Ascending aorta (tissue), 2 donors: Measurements from ENCODE around the gene CCDC12. TPM values are rescaled to one million over a fixed set of nuclear protein-coding genes. Genes with fewer than 3 reads are reported as not detected.
A peak's percentile ranks its signal among the peaks of the same experiment; 100 is the strongest.

Experiments used
- DNase-seq, 2 donors: peaks; one replicate each; pipeline ENCODE4 v3.0.0-alpha.2; 2019; ENCODE audit warnings: low spot score in 2 of 2
- H3K27ac ChIP-seq, 2 donors: fragments of 200-600 bp; sonication (generic); one replicate each; pipeline ENCODE4 v1.5.1; 2016 to 2017; ENCODE audit warnings: mild to moderate bottlenecking in 1 of 2
- H3K27me3 ChIP-seq: fragments of 200-600 bp; sonication (generic); one replicate; pipeline ENCODE4 v1.5.1; 2017
- H3K36me3 ChIP-seq, 2 donors: fragments of 200-600 bp; sonication (generic); one replicate each; pipeline ENCODE4 v1.5.1; 2016
- H3K4me1 ChIP-seq, 2 donors: fragments of 200-600 bp; sonication (generic); one replicate each; pipeline ENCODE4 v1.5.1; 2016 to 2017; ENCODE audit warnings: mild to moderate bottlenecking in 1 of 2
- H3K4me3 ChIP-seq, 2 donors: fragments of 200-600 bp; sonication (generic); one replicate each; pipeline ENCODE4 v1.5.1; 2016 to 2017; ENCODE audit warnings: mild to moderate bottlenecking in 1 of 2
- H3K9me3 ChIP-seq, 2 donors: fragments of 200-600 bp; sonication (generic); one replicate each; pipeline ENCODE4 v1.5.1; 2016
- CTCF ChIP-seq, 3 experiments: fragments of 200-600 bp in 2 of 3; fragments of 450-650 bp in 1 of 3; sonication (generic) in 2 of 3; IDR thresholded peaks; one replicate each; pipeline ENCODE4 v1.5.1; 2016 to 2019; ENCODE audit warnings: antibody characterized with exemption in 3 of 3, mild to moderate bottlenecking in 1 of 3, moderate library complexity in 1 of 3
- intact Hi-C: fragments of 100-400 bp; cut with DNase I; formaldehyde crosslinking; loops from one replicate; pipeline ENCODE4 v1.15.1; 2023
- total RNA-seq: library from RNA; depleted of rRNA; stranded (reverse); fragments of >200 nt; gene quantifications from one replicate; pipeline ENCODE4 v1.1.0, GENCODE V29; 2016

Gene CCDC12
- total RNA-seq, 1 donor from 2014 or later = 34.3 TPM

GRCh38 chr3:46908294-46908985 lies 68.1 kb downstream of the CCDC12 start:
- DNase-seq = peak in 1 of 2 donors; percentile 69
- Histone ChIP-seq H3K36me3 (no peaks in the 10 kb centered on the region), H3K27me3 (no peaks in the 10 kb centered on the region), H3K27ac (peak overlapping the region in 1 of 2 donors; percentile 3), H3K4me1 (peaks cover 14 to 21% of the 10 kb centered on the region in 2 donors), H3K4me3 (peak overlapping the region in 1 of 2 donors; percentile 19), H3K9me3 (no peaks in the 10 kb centered on the region)
- intact Hi-C loops = loop anchor here (1.0 to 2.0 kb wide), 2 partner anchors 26 to 41 kb away; no protein-coding TSS in a partner anchor
- TF ChIP-seq CTCF (IDR thresholded peaks at IDR 0.05) = peak in 2 of 3 experiments; percentile 29 to 34

DNA sequence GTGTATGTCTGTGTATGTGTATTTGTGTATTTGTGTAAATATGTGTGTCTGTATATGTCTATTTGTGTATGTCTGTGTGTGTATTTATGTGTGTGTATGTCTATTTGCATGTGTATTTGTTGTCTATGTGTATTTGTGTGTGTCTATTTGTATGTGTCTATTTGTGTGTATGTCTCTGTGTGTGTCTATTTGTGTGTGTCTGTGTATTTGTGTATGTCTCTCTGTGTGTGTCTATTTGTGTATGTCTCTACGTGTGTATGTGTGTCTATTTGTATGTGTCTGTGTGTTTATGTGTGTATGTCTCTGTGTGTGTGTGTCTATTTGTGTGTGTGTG lies 68.6 kb downstream of the CCDC12 start:
- peaks cover 14 to 21% of the 10 kb centered on the region in 2 donors for H3K4me1 ChIP-seq
- no peaks in the 10 kb centered on the region for H3K36me3 ChIP-seq
- H3K4me3 ChIP-seq = no peak overlapping the region
- peak overlapping the region in 1 of 2 donors; percentile 3 for H3K27ac ChIP-seq
- no peak for TF ChIP-seq CTCF (IDR thresholded peaks at IDR 0.05)
- no peaks in the 10 kb centered on the region for H3K27me3 ChIP-seq
- intact Hi-C loops = loop anchor here (1.0 to 2.0 kb wide), 2 partner anchors 27 to 41 kb away; no protein-coding TSS in a partner anchor
- no peak for DNase-seq
- no peaks in the 10 kb centered on the region for H3K9me3 ChIP-seq

- peak in 1 of 2 donors; percentile 51 for DNase-seq
- Histone ChIP-seq H3K36me3 (no peaks in the 10 kb centered on the region), H3K27me3 (no peaks in the 10 kb centered on the region), H3K4me1 (peaks cover 14 to 21% of the 10 kb centered on the region in 2 donors), H3K27ac (no peak overlapping the region), H3K4me3 (no peak overlapping the region), H3K9me3 (no peaks in the 10 kb centered on the region)
- intact Hi-C loops = no loop called here
- no peak for TF ChIP-seq CTCF (IDR thresholded peaks at IDR 0.05)
Measured at GRCh38 chr3:46907271-46907670, 69.3 kb downstream of the CCDC12 start.

- peak in 1 of 2 donors; percentile 61 for DNase-seq
- H3K4me3 ChIP-seq = no peak overlapping the region
- no peaks in the 10 kb centered on the region for H3K27me3 ChIP-seq
- no peak overlapping the region for H3K27ac ChIP-seq
- TF ChIP-seq CTCF (IDR thresholded peaks at IDR 0.05) = no peak
- intact Hi-C loops = no loop called here
- no peaks in the 10 kb centered on the region for H3K9me3 ChIP-seq
- H3K36me3 ChIP-seq = no peaks in the 10 kb centered on the region
- peaks cover 14 to 21% of the 10 kb centered on the region in 2 donors for H3K4me1 ChIP-seq
Measured at GRCh38 chr3:46906471-46907058, 70.0 kb downstream of the CCDC12 start.

GRCh38 chr3:46905661-46906451 lies 70.7 kb downstream of the CCDC12 start:
- peak in 1 of 2 donors; percentile 56 for DNase-seq
- no peak for TF ChIP-seq CTCF (IDR thresholded peaks at IDR 0.05)
- H3K27me3 ChIP-seq = no peaks in the 10 kb centered on the region
- H3K4me3 ChIP-seq = no peak overlapping the region
- no peak overlapping the region for H3K27ac ChIP-seq
- no peaks in the 10 kb centered on the region for H3K36me3 ChIP-seq
- no peaks in the 10 kb centered on the region for H3K9me3 ChIP-seq
- intact Hi-C loops = no loop called here
- peaks cover 14 to 21% of the 10 kb centered on the region in 2 donors for H3K4me1 ChIP-seq
